ENCODE measurements around the gene IGFBP4. TPM values are rescaled to one million over a fixed set of nuclear protein-coding genes. Genes with fewer than 3 reads are reported as not detected.

The IGFBP4 gene
- total and polyA plus RNA-seq, 2 of the 13 experiments (the other 11 are each of a cell fraction or from before 2014, with no cell fraction given), result 4.1 to 49.0 TPM

GRCh38 chr17:40448213-40448638, 5.0 kb downstream of the IGFBP4 start (continued):
- TF ChIP-seq MEF2D (CRISPR knock-in tag; IDR thresholded peaks at IDR 0.05) (0 out of 2 replicates have a peak, but pooled peaks have one; percentile 16), ZNF737 (CRISPR knock-in tag; IDR thresholded peaks at IDR 0.05; ENCODE audit: borderline replicate concordance) (0 out of 2 replicates have a peak, but pooled peaks have one; percentile 8), ZHX1 (CRISPR knock-in tag; IDR thresholded peaks at IDR 0.05; ENCODE audit: low read depth) (no peak), PATZ1 (CRISPR knock-in tag; IDR thresholded peaks at IDR 0.05) (no peak), ZUFSP (CRISPR knock-in tag; IDR thresholded peaks at IDR 0.05; ENCODE audit: borderline replicate concordance) (no peak), CREB1 (IDR thresholded peaks at IDR 0.05) (no peak), CREB1 (CRISPR knock-in tag; IDR thresholded peaks at IDR 0.05) (no peak), ZNF350 (CRISPR knock-in tag; IDR thresholded peaks at IDR 0.05; ENCODE audit: borderline replicate concordance, low read depth) (no peak), ZNF784 (CRISPR knock-in tag; IDR thresholded peaks at IDR 0.05; ENCODE audit: borderline replicate concordance) (peak; percentile 53; the same call in 1 of the 2 replicates), RFX5 (IDR thresholded peaks at IDR 0.05; ENCODE audit: low read depth, low read length) (no peak), TFAP4 (IDR thresholded peaks at IDR 0.05; ENCODE audit: borderline replicate concordance, low read depth) (no peak), ZBTB37 (CRISPR knock-in tag; IDR thresholded peaks at IDR 0.05) (0 out of 2 replicates have a peak, but pooled peaks have one; percentile 81), IRF1 (CRISPR knock-in tag; IDR thresholded peaks at IDR 0.05; ENCODE audit: low read depth) (no peak), ZNF770 (CRISPR knock-in tag; IDR thresholded peaks at IDR 0.05) (peak; percentile 10; the same call in 1 of the 2 replicates), SRSF1 (optimal IDR thresholded peaks at IDR 0.05; ENCODE audit: low read depth, low read length) (no peak)

All from HepG2 (cell line).